Peyer's patch (tissue), 4 donors: ENCODE measurements around the gene KLHL29.

Experiments used
- CTCF ChIP-seq, 6 experiments: fragments of 450-650 bp in 4 of 6; fragments of 200-600 bp in 2 of 6; sonication (generic) in 1 of 6; IDR thresholded peaks; one replicate each; pipeline ENCODE4 v1.5.1; 2017 to 2019; ENCODE audit warnings: antibody characterized with exemption in 6 of 6, mild to moderate bottlenecking in 3 of 6, moderate library complexity in 1 of 6
- POLR2A ChIP-seq, 2 donors: fragments of 450-650 bp; IDR thresholded peaks; one replicate each; pipeline ENCODE4 v1.5.1; 2017; ENCODE audit warnings: antibody characterized with exemption in 2 of 2, mild to moderate bottlenecking in 2 of 2, moderate library complexity in 2 of 2

GRCh38 chr2:23682481-23682880, 297.5 kb downstream of the KLHL29 start:
- no peak for TF ChIP-seq CTCF (IDR thresholded peaks at IDR 0.05)
- TF ChIP-seq POLR2A (IDR thresholded peaks at IDR 0.05) = no peak
